Measurements from ENCODE around the gene TGDS.
"Not testable (repeated sequence)": the region's sequence is repeated elsewhere in the genome, so short reads cannot be mapped to it uniquely, and the experiment has no call there.

The TGDS gene

GRCh38 chr13:94595950-94596574 lies at the start of gene TGDS:
Gene TGDS, minus strand, starts transcription at chr13:94596152. Its CDS starts 16 bp downstream, at chr13:94596136.
- DNase-seq: peak; percentile 71

GRCh38 chr13:94641409-94641941 lies 45.5 kb upstream of the TGDS start:
- DNase-seq: no peak

- DNase-seq: no peak
Observed at GRCh38 chr13:94640721-94641120, 44.8 kb upstream of the TGDS start.

- not testable (repeated sequence) for DNase-seq
Observed at GRCh38 chr13:94637677-94638076, 41.7 kb upstream of the TGDS start.

GRCh38 chr13:94636942-94637578 lies 41.1 kb upstream of the TGDS start:
- no peak for DNase-seq

- not testable (repeated sequence) for DNase-seq
Observed at GRCh38 chr13:94636096-94636495, 40.1 kb upstream of the TGDS start.

- no peak for DNase-seq
Observed at GRCh38 chr13:94632226-94632980, 36.5 kb upstream of the TGDS start.

GRCh38 chr13:94630858-94631257 lies 34.9 kb upstream of the TGDS start:
- DNase-seq: no peak

- no peak for DNase-seq
Observed at GRCh38 chr13:94623316-94623715, 27.4 kb upstream of the TGDS start.

- no peak for DNase-seq
Observed at GRCh38 chr13:94622344-94622743, 26.4 kb upstream of the TGDS start.

GRCh38 chr13:94620286-94620896 lies 24.4 kb upstream of the TGDS start:
- no peak for DNase-seq

GRCh38 chr13:94617389-94618000 lies 21.5 kb upstream of the TGDS start:
- no peak for DNase-seq

- no peak for DNase-seq
Observed at GRCh38 chr13:94613051-94613450, 17.1 kb upstream of the TGDS start.

- DNase-seq: no peak
Observed at GRCh38 chr13:94612050-94612449, 16.1 kb upstream of the TGDS start.

GRCh38 chr13:94610475-94610874 lies 14.5 kb upstream of the TGDS start:
- DNase-seq: no peak

- DNase-seq: no peak
Observed at GRCh38 chr13:94609196-94609595, 13.2 kb upstream of the TGDS start.

- DNase-seq: no peak
Observed at GRCh38 chr13:94608586-94608985, 12.6 kb upstream of the TGDS start.

- DNase-seq: no peak
Observed at GRCh38 chr13:94607939-94608338, 12.0 kb upstream of the TGDS start.

- no peak for DNase-seq
Observed at GRCh38 chr13:94607056-94607455, 11.1 kb upstream of the TGDS start.

- no peak for DNase-seq
Observed at GRCh38 chr13:94602467-94602866, 6.5 kb upstream of the TGDS start.

GRCh38 chr13:94601446-94602431 lies 5.8 kb upstream of the TGDS start, which contains the start of gene GPR180:
Gene GPR180, plus strand, starts transcription at chr13:94601857. Its CDS starts 71 bp downstream, at chr13:94601928.
- peak; percentile 86 for DNase-seq

Data from T1000 (cell line).